Measurements from ENCODE around the gene MTA1.

GRCh38 chr14:105420974-105421674, 1.5 kb downstream of the MTA1 start:
- TF ChIP-seq, protein P1, sequence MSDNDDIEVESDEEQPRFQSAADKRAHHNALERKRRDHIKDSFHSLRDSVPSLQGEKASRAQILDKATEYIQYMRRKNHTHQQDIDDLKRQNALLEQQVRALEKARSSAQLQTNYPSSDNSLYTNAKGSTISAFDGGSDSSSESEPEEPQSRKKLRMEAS (IDR thresholded peaks at IDR 0.05; ENCODE audit: low read depth, low read length), result no peak
- TF ChIP-seq CTCF (IDR thresholded peaks at IDR 0.05 in 2 of 3, conservative IDR thresholded peaks at IDR 0.05 in 1 of 3; ENCODE audit: control insufficient read depth in 2 of 3, extremely low read depth in 1 of 3, insufficient read depth in 1 of 3, low read depth in 3 of 3, low read length in 3 of 3), result no peak
- TF ChIP-seq RAD21 (IDR thresholded peaks at IDR 0.05; ENCODE audit: insufficient read depth, low read depth, low read length), result no peak
- no peak for TF ChIP-seq DPF2 (IDR thresholded peaks at IDR 0.05)
- no peak for TF ChIP-seq ZBTB33 (IDR thresholded peaks at IDR 0.05)
- no peak for TF ChIP-seq ATF7 (IDR thresholded peaks at IDR 0.05; ENCODE audit: low read depth)
- TF ChIP-seq MXI1 (IDR thresholded peaks at IDR 0.05; ENCODE audit: low read depth, low read length), result no peak
- no peak for TF ChIP-seq HDAC6 (IDR thresholded peaks at IDR 0.05; ENCODE audit: unreplicated experiment)
- TF ChIP-seq POLR2AphosphoS5 (IDR thresholded peaks at IDR 0.05; ENCODE audit: low read length), result no peak
- TF ChIP-seq NFXL1 (IDR thresholded peaks at IDR 0.05; ENCODE audit: borderline replicate concordance), result no peak
- TF ChIP-seq SMC3 (IDR thresholded peaks at IDR 0.05; ENCODE audit: borderline replicate concordance, low read length), result no peak
